ENCODE results near the gene RETREG1.
"Not testable (repeated sequence)": the region's sequence is repeated elsewhere in the genome, so short reads cannot be mapped to it uniquely, and the experiment has no call there.

RETREG1 gene

DNA sequence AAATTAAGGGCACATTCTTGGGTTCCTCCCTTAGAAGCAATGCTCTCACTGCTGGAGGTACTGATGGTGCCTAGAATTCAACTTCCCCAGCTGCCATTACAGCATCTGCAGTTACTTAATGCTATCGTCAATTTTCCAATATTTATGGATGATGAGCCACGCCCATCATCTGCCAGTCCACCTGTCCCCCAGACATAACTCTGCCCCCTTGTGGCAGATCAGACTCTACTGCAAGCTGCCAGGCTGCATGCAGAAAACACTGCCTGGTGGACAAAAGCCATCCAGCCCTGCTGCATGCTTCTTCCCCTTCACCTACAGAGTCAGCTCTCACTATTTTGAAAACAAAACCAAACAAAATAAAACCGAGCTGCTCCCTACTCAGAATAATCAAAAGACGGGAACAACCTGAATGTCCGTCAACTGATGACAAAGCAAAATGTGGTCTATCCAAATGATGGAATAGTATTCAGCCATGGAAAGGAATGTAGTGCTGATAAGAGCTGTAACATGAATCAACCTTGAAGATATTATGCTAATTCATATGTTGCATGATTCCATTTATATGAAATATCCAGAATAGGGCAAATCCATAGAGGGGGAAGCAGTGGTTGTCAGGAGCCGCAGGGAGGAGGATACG, 66.4 kb downstream of the RETREG1 start:
- Histone ChIP-seq H3K36me3 (ENCODE audit: control insufficient read depth, insufficient read depth, low read length) (no peaks in the 10 kb centered on the region), H3K9ac (ENCODE audit: low read length) (no peak overlapping the region), H3K4me1 (ENCODE audit: control insufficient read depth, insufficient read depth, low read length) (0 out of 2 replicates have a peak, but pooled peaks cover 3% of the 10 kb centered on the region), H3K27ac (ENCODE audit: low read depth, low read length) (no peak overlapping the region), H3K4me3 (ENCODE audit: low read depth, low read length) (no peak overlapping the region), H3K27me3 (ENCODE audit: control insufficient read depth, insufficient read depth, low read length) (no peaks in the 10 kb centered on the region), H3K9me3 (ENCODE audit: control insufficient read depth, insufficient read depth, low read depth, low read length) (no peaks in the 10 kb centered on the region)

DNA sequence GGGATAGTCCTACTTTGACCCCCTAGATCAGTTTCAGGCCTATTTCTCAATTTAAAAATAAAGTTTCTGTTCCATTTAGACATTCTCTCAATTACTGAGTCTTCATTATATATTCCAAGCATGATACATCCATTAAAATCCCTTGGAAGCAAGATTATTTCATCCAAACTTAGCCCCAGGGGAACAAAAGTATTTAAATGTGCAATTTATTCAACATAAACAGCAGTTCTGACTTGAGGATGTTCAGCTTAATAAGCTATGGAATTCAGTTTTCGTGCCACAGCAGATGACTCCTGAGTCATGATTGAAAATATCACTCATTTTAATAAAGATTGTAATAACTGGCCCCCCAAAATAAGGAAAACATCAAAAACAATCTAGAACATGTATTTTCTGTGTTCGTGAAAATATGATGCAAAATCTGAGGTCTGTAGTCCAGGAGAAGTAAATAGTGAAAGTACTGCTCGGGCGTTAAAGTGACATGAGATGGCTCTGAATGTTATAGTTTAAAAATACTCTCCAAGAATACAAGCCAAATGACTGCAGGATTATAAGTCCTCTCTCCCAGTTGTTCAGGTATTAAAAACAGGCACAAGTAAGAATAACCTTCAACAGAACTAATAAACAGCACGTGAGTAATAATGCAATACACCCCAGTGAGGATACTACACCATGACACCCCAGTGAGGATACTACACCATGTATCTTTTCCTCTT, 67.1 kb downstream of the RETREG1 start:
- Histone ChIP-seq H3K9me3 (ENCODE audit: control insufficient read depth, insufficient read depth, low read depth, low read length) (no peaks in the 10 kb centered on the region), H3K27me3 (ENCODE audit: control insufficient read depth, insufficient read depth, low read length) (no peaks in the 10 kb centered on the region), H3K4me1 (ENCODE audit: control insufficient read depth, insufficient read depth, low read length) (0 out of 2 replicates have a peak, but pooled peaks cover 3% of the 10 kb centered on the region), H3K4me3 (ENCODE audit: low read depth, low read length) (no peak overlapping the region), H3K9ac (ENCODE audit: low read length) (no peak overlapping the region), H3K27ac (ENCODE audit: low read depth, low read length) (no peak overlapping the region), H3K36me3 (ENCODE audit: control insufficient read depth, insufficient read depth, low read length) (no peaks in the 10 kb centered on the region)

DNA sequence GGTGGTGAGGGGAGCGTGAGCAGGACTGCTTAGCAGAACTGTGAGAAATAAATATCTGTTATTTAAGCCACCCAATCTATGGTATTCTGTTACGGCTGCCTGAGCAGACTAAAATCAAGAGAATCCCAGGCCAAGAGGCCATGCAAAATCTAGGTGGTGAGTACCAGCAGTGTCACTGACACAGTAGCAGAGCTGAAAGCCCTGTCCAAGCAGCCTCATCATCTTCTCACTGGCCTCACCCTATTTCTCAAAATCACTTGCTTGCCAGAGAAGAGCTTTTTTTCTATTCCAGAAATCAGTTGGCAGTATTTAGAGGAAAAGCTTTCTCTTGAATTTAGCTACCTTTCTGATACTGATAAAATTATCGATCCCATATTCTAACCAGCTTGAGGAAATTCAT, 68.0 kb downstream of the RETREG1 start:
- Histone ChIP-seq H3K27me3 (ENCODE audit: control insufficient read depth, insufficient read depth, low read length) (no peaks in the 10 kb centered on the region), H3K9ac (ENCODE audit: low read length) (no peak overlapping the region), H3K9me3 (ENCODE audit: control insufficient read depth, insufficient read depth, low read depth, low read length) (no peaks in the 10 kb centered on the region), H3K36me3 (ENCODE audit: control insufficient read depth, insufficient read depth, low read length) (no peaks in the 10 kb centered on the region), H3K27ac (ENCODE audit: low read depth, low read length) (no peak overlapping the region), H3K4me1 (ENCODE audit: control insufficient read depth, insufficient read depth, low read length) (0 out of 2 replicates have a peak, but pooled peaks cover 3% of the 10 kb centered on the region), H3K4me3 (ENCODE audit: low read depth, low read length) (no peak overlapping the region)

DNA sequence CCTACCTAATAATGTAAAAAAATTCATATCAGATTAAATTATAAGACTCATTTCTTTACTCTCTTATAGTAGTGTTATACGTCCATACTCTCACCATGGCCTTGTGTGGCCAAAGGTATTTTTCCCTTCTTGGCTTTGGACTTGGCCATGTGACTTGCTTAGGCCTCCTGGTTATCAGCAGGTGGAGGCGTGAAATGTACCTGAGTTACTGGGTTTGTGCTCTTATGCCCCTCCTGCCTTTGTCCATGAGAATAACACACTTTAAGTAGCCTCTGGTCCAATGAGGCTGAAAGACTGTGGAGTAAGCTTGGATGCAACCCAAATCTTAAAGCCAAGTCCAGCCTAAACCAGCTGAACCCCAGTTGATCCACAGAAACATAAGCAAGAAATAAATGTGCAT, 68.7 kb downstream of the RETREG1 start:
- no peak overlapping the region for H3K9ac ChIP-seq (ENCODE audit: low read length)
- H3K36me3 ChIP-seq (ENCODE audit: control insufficient read depth, insufficient read depth, low read length) = no peaks in the 10 kb centered on the region
- 0 out of 2 replicates have a peak, but pooled peaks cover 3% of the 10 kb centered on the region for H3K4me1 ChIP-seq (ENCODE audit: control insufficient read depth, insufficient read depth, low read length)
- H3K27ac ChIP-seq (ENCODE audit: low read depth, low read length) = no peak overlapping the region
- no peaks in the 10 kb centered on the region for H3K27me3 ChIP-seq (ENCODE audit: control insufficient read depth, insufficient read depth, low read length)
- no peak overlapping the region for H3K4me3 ChIP-seq (ENCODE audit: low read depth, low read length)
- no peaks in the 10 kb centered on the region for H3K9me3 ChIP-seq (ENCODE audit: control insufficient read depth, insufficient read depth, low read depth, low read length)

DNA sequence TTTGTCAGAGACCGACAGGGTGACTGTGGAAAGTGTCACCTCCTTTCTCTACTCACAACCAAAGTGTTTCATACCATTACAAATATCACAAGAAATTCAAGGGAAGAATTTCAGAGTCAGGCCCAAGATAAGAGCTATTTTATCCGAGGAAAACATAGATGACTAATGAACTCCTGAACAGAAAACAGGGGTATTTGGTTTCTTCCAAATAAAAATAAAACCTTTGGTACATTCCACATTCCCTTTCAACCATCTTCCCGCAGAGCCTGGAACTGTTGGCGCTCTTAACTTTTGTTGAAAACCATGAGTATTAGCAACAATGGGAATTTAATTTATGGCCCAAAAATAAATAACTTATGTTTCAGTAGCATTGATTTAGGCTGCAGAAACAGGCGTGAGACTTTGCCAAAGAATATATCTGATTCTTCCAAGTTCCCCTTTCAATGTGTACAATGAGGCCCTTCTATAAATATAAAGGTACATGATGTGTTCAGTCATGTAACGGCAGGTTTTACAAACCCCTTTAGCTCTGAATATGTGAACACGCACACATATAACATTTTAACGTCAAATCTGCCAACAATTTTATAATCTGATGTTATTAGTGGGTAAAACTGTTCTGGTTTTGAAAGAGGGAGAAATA, 69.5 kb downstream of the RETREG1 start:
- Histone ChIP-seq H3K27ac (ENCODE audit: low read depth, low read length) (no peak overlapping the region), H3K4me3 (ENCODE audit: low read depth, low read length) (no peak overlapping the region), H3K9ac (ENCODE audit: low read length) (no peak overlapping the region), H3K4me1 (ENCODE audit: control insufficient read depth, insufficient read depth, low read length) (0 out of 2 replicates have a peak, but pooled peaks cover 3% of the 10 kb centered on the region), H3K9me3 (ENCODE audit: control insufficient read depth, insufficient read depth, low read depth, low read length) (no peaks in the 10 kb centered on the region), H3K36me3 (ENCODE audit: control insufficient read depth, insufficient read depth, low read length) (no peaks in the 10 kb centered on the region), H3K27me3 (ENCODE audit: control insufficient read depth, insufficient read depth, low read length) (no peaks in the 10 kb centered on the region)

DNA sequence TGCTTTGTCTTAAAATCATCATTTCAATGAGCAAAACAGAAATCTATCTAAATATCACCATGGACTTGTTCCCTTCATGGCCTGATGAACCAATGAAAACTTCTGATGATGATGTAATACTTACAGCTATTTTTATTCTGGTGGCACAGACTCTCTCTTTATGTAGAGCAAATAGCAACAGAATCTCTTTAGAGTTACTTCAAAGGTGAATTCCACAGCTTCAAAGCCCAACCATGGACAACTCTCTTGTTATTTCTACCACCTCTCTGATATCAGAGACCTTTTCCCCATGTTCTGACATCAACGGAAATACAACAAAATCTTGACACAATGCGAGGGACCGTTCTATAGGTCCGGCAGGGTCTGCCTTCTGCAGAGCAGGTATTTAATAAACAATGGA, 70.1 kb downstream of the RETREG1 start:
- H3K27me3 ChIP-seq (ENCODE audit: control insufficient read depth, insufficient read depth, low read length) = no peaks in the 10 kb centered on the region
- no peaks in the 10 kb centered on the region for H3K9me3 ChIP-seq (ENCODE audit: control insufficient read depth, insufficient read depth, low read depth, low read length)
- H3K4me3 ChIP-seq (ENCODE audit: low read depth, low read length) = no peak overlapping the region
- H3K4me1 ChIP-seq (ENCODE audit: control insufficient read depth, insufficient read depth, low read length) = 0 out of 2 replicates have a peak, but pooled peaks cover 3% of the 10 kb centered on the region
- no peaks in the 10 kb centered on the region for H3K36me3 ChIP-seq (ENCODE audit: control insufficient read depth, insufficient read depth, low read length)
- H3K27ac ChIP-seq (ENCODE audit: low read depth, low read length) = no peak overlapping the region
- no peak overlapping the region for H3K9ac ChIP-seq (ENCODE audit: low read length)

DNA sequence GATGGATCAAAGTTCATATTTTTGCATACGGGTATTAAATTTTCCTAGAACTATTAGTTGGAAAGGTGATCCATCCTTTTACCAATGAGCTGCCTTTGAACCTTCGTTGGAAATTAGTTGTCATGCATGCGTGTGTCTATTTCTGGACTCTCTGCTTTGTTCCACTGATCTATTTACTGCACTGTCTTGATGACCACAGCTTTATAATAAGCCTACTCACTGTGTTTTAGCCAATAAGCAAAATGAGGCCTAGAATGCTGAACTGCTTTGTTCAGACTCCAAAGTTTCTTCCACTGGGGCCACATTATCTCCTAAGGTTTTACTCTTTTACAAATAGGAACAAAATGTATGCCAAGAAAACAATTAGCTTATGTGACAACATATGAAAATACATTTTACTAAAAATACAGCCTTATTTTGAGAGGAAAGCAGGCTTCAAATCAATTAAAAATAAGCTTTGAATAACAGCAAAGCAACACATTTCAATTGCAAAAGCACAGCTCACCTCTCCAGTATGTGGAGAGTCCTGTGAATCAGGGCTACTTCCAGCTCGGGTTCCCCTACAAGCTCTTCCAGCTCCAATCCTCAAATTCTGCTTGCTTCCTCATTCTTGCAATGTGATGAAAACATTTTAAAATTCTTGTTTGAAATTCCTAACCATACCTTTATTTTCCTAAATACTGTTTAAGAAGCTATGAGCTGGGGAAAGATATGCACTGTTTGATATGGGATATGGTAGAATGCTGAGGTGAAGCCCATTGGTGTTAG, 72.0 kb downstream of the RETREG1 start:
- no peaks in the 10 kb centered on the region for H3K9me3 ChIP-seq (ENCODE audit: control insufficient read depth, insufficient read depth, low read depth, low read length)
- H3K27me3 ChIP-seq (ENCODE audit: control insufficient read depth, insufficient read depth, low read length) = no peaks in the 10 kb centered on the region
- H3K4me3 ChIP-seq (ENCODE audit: low read depth, low read length) = no peak overlapping the region
- no peak overlapping the region for H3K27ac ChIP-seq (ENCODE audit: low read depth, low read length)
- H3K9ac ChIP-seq (ENCODE audit: low read length) = no peak overlapping the region
- H3K36me3 ChIP-seq (ENCODE audit: control insufficient read depth, insufficient read depth, low read length) = no peaks in the 10 kb centered on the region
- H3K4me1 ChIP-seq (ENCODE audit: control insufficient read depth, insufficient read depth, low read length) = 0 out of 2 replicates have a peak, but pooled peaks cover 3% of the 10 kb centered on the region

DNA sequence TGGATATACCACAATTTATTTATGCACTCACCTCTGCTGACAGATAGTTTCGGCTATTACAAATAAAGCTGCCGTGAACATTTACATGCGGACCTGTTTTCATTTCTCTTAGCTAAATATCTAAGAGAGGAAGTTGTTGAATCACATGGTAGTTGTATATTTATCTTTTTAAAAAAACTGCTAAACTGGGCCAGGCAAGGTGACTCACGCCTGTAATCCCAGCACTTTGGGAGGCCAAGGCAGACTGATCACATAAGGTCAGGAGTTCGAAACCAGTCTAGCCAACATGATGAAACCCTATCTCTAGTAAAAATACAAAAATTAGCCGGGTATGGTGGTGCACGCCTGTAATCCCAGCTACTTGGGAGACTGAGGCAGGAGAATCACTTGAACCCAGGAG, 73.6 kb downstream of the RETREG1 start:
- H3K27ac ChIP-seq (ENCODE audit: low read depth, low read length) = not testable (repeated sequence)

DNA sequence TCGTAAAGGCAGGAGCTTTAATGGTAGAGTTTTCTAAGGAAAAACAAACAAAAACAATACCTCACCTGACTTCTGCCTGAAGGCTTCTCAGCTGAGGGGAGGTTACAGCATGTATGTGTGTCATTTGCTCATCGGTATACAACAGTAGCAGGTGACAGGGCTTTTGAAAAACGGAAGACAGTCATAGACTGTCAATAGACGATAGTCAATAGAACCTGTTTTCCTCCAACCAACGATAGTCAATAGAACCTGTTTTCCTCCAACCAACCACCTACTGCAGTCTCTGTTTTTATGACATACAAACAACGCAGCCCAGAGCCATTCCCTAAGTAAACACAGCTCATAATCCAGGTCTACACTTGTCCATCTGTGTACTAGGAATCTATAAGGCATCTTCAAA, 74.6 kb downstream of the RETREG1 start:
- Histone ChIP-seq H3K27me3 (ENCODE audit: control insufficient read depth, insufficient read depth, low read length) (no peaks in the 10 kb centered on the region), H3K27ac (ENCODE audit: low read depth, low read length) (no peak overlapping the region), H3K36me3 (ENCODE audit: control insufficient read depth, insufficient read depth, low read length) (no peaks in the 10 kb centered on the region), H3K9ac (ENCODE audit: low read length) (no peak overlapping the region), H3K4me3 (ENCODE audit: low read depth, low read length) (no peak overlapping the region), H3K9me3 (ENCODE audit: control insufficient read depth, insufficient read depth, low read depth, low read length) (no peaks in the 10 kb centered on the region), H3K4me1 (ENCODE audit: control insufficient read depth, insufficient read depth, low read length) (0 out of 2 replicates have a peak, but pooled peaks cover 3% of the 10 kb centered on the region)

More for the DNA sequence above, 73.6 kb downstream of the RETREG1 start:
- not testable (repeated sequence) for H3K9me3 ChIP-seq (ENCODE audit: control insufficient read depth, insufficient read depth, low read depth, low read length); H3K4me3 ChIP-seq (ENCODE audit: low read depth, low read length); H3K9ac ChIP-seq (ENCODE audit: low read length); H3K27me3 ChIP-seq (ENCODE audit: control insufficient read depth, insufficient read depth, low read length); H3K4me1 ChIP-seq (ENCODE audit: control insufficient read depth, insufficient read depth, low read length); H3K36me3 ChIP-seq (ENCODE audit: control insufficient read depth, insufficient read depth, low read length)

DNA sequence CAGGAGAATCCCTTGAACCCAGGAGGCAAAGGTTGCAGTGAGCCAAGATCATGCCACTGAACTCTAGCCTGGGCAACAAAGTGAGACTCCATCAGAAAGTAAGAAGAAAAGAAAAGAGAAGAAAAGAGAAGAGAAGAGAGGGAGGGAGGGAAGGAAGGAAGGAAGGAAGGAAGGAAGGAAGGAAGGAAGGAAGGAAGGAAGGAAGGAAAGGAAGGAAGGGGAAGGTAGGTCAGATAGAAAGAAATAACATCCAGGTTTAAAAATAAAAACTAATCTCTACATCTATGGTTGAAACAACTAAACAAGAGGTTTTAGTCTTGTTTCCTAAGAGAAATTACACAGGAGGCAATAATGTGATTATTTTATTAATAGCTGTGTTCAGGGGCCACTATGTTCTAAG, 75.2 kb downstream of the RETREG1 start:
- H3K27me3 ChIP-seq (ENCODE audit: control insufficient read depth, insufficient read depth, low read length); H3K4me3 ChIP-seq (ENCODE audit: low read depth, low read length); H3K27ac ChIP-seq (ENCODE audit: low read depth, low read length); H3K4me1 ChIP-seq (ENCODE audit: control insufficient read depth, insufficient read depth, low read length); H3K9me3 ChIP-seq (ENCODE audit: control insufficient read depth, insufficient read depth, low read depth, low read length); H3K36me3 ChIP-seq (ENCODE audit: control insufficient read depth, insufficient read depth, low read length); H3K9ac ChIP-seq (ENCODE audit: low read length): not testable (repeated sequence)
